Erythroblast (primary cell): ENCODE data around the gene OR2A1.
"Not testable (repeated sequence)": the region's sequence is repeated elsewhere in the genome, so short reads cannot be mapped to it uniquely, and the experiment has no call there.

Experiments
- DNase-seq, 2 experiments: peaks; one replicate each; lab custom pipeline; 2025; lab: John Stamatoyannopoulos, UW

OR2A1 gene

GRCh38 chr7:144325868-144326267, 13.6 kb downstream of the OR2A1 start:
- not testable (repeated sequence) for DNase-seq

- not testable (repeated sequence) for DNase-seq
Measured at GRCh38 chr7:144330044-144330443, 17.8 kb downstream of the OR2A1 start.

GRCh38 chr7:144331221-144331995, 19.2 kb downstream of the OR2A1 start:
- DNase-seq, result not testable (repeated sequence)

- DNase-seq, result not testable (repeated sequence)
Measured at GRCh38 chr7:144331996-144332288, 19.7 kb downstream of the OR2A1 start.

GRCh38 chr7:144348625-144349024, 36.4 kb downstream of the OR2A1 start:
- not testable (repeated sequence) for DNase-seq

GRCh38 chr7:144351667-144352066, 39.4 kb downstream of the OR2A1 start:
- DNase-seq, result not testable (repeated sequence)

GRCh38 chr7:144355176-144355822, 43.1 kb downstream of the OR2A1 start, which contains the start of gene ARHGEF5:
Gene ARHGEF5 (plus strand): TSS chr7:144355402. CDS start chr7:144362670, 7,268 bp downstream.
- not testable (repeated sequence) for DNase-seq

- DNase-seq, result not testable (repeated sequence)
Measured at GRCh38 chr7:144356185-144356584, 44.0 kb downstream of the OR2A1 start.

- DNase-seq, result not testable (repeated sequence)
Measured at GRCh38 chr7:144356860-144357259, 44.6 kb downstream of the OR2A1 start.

- DNase-seq, result not testable (repeated sequence)
Measured at GRCh38 chr7:144362061-144362460, 49.8 kb downstream of the OR2A1 start.

GRCh38 chr7:144365523-144365922, 53.3 kb downstream of the OR2A1 start:
- DNase-seq, result not testable (repeated sequence)

GRCh38 chr7:144367250-144367649, 55.0 kb downstream of the OR2A1 start:
- DNase-seq, result not testable (repeated sequence)

GRCh38 chr7:144369221-144369620, 57.0 kb downstream of the OR2A1 start:
- DNase-seq, result not testable (repeated sequence)
